AG04450 (cell line): ENCODE data around the gene RUSC1. TPM values are rescaled to one million over a fixed set of nuclear protein-coding genes. Genes with fewer than 3 reads are reported as not detected.

Experiments used
- CTCF ChIA-PET: fragments of 300-600, 350-600 bp; formaldehyde crosslinking; extraction: SDS; loops from one replicate; lab custom pipeline; 2022; ENCODE audit warnings: antibody characterized with exemption, inconsistent platforms; lab: Charles Lee
- POLR2A ChIA-PET: fragments of 350-600 bp; formaldehyde crosslinking; extraction: SDS; loops from one replicate; lab custom pipeline; 2021; ENCODE audit warnings: antibody characterized with exemption, inconsistent platforms; lab: Yijun Ruan, JAX
- DNase-seq: peaks from one replicate; pipeline ENCODE4 v3.0.0-alpha.2; 2011; ENCODE audit warnings: low read depth, low spot score
- H3K27ac ChIP-seq: one replicate; pipeline ENCODE4 v1.5.1; 2012; ENCODE audit warnings: low read depth, low read length, control low read depth
- H3K27me3 ChIP-seq: one replicate; pipeline ENCODE4 v1.6.0; 2012; ENCODE audit warnings: low read length; ENCODE audit not compliant: control insufficient read depth, insufficient read depth
- H3K4me3 ChIP-seq: 2 replicates; pipeline ENCODE4 v1.5.1; 2011; ENCODE audit warnings: mild to moderate bottlenecking, low read depth, low read length, control low read depth
- H3K9me3 ChIP-seq: 2 replicates; pipeline ENCODE4 v1.5.1; 2012; ENCODE audit warnings: low read length; ENCODE audit not compliant: control insufficient read depth, insufficient read depth
- polyA minus RNA-seq: library from RNA; depleted of rRNA, polyadenylated mRNA; stranded (reverse); fragments of >200 nt; gene quantifications from 2 replicates; pipeline ENCODE4 v1.2.3, GENCODE V29; 2011; rRNA and poly(A)+ RNA removed
- polyA plus RNA-seq: library from polyadenylated mRNA; depleted of rRNA; stranded (reverse); fragments of >200 nt; gene quantifications from 2 replicates; pipeline ENCODE4 v1.2.3, GENCODE V29; 2011; rRNA removed
- TF ChIP-seq, protein P1 (sequence below): IDR thresholded peaks from 2 replicates; pipeline ENCODE4 v1.5.1; 2011; ENCODE audit warnings: low read depth, low read length, control low read depth, inconsistent platforms

Gene RUSC1
- polyA plus RNA-seq, result 20.9 and 22.4 TPM in 2 replicates
- 14.4 and 17.1 TPM in 2 replicates for polyA minus RNA-seq

GRCh38 chr1:155320661-155321617 lies at the start of gene RUSC1:
Gene RUSC1, plus strand, starts transcription at chr1:155320894. Its CDS starts 880 bp downstream, at chr1:155321774.
- Histone ChIP-seq H3K9me3 (no peaks in the 10 kb centered on the region; the same call in 1 of the 2 replicates), H3K27ac (peak within 1 kb of the TSS; percentile 11), H3K4me3 (peak within 1 kb of the TSS; percentile 82), H3K27me3 (no peaks in the 10 kb centered on the region)
- POLR2A ChIA-PET, result interaction anchor here (0.5 to 1.6 kb wide), 5 partner anchors 9 to 327 kb away, joined by 3 to 10 read pairs (median 3); partner anchors contain the start of gene FDPS
- DNase-seq, result no peak
- CTCF ChIA-PET, result interaction anchor here (1.3 to 3.2 kb wide), 5 partner anchors 14 to 70 kb away, joined by 3 to 62 read pairs (median 10); partner anchors contain the start of genes FDPS and HCN3
- TF ChIP-seq, protein P1, sequence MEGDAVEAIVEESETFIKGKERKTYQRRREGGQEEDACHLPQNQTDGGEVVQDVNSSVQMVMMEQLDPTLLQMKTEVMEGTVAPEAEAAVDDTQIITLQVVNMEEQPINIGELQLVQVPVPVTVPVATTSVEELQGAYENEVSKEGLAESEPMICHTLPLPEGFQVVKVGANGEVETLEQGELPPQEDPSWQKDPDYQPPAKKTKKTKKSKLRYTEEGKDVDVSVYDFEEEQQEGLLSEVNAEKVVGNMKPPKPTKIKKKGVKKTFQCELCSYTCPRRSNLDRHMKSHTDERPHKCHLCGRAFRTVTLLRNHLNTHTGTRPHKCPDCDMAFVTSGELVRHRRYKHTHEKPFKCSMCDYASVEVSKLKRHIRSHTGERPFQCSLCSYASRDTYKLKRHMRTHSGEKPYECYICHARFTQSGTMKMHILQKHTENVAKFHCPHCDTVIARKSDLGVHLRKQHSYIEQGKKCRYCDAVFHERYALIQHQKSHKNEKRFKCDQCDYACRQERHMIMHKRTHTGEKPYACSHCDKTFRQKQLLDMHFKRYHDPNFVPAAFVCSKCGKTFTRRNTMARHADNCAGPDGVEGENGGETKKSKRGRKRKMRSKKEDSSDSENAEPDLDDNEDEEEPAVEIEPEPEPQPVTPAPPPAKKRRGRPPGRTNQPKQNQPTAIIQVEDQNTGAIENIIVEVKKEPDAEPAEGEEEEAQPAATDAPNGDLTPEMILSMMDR, result no peak

DNA sequence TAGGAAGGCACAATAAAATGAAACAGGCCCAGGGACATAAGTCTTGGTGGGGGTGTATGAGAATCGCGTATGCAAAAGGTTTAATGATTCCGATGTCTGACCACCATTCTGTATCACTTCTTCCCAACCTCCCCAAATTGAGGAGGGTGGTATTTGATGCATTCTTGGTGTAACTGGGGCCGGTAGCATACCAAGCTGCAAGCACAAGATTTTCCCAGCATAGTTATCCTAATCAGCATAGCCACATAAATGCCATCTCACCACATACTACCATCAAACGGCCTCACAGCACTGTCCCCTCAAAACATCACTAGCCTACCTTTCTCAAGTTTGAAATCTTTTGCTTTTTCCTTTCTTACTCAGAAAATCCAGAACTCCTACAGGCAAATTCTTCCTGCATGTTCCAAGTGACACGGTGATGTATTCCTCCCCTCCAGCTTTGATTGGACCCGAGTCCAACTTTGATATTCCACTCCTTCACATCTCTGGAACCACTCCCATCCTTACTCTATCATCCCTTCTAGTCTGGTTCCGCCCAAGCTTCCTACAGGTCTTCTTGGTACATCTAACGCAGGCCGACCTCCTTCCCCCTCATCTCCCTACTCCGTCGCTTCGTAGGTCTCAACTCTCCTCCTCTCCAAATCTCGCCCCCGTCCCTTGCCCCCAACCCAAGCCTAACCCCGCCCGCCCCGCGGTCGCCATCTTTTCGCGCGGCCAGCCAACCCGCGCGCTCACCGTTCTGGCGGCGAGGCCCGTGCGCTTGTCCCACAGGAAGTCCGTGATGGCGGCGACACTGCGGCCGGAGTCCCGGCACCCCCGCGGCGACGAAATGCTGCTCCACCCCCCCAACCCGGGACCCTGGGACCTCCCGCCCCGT lies 48.0 kb upstream of the RUSC1 start:
- ChIA-PET POLR2A (interaction anchor here (0.5 to 1.8 kb wide), 13 partner anchors 9 to 291 kb away, joined by 3 to 13 read pairs (median 5); partner anchors contain the start of genes ASH1L and SCAMP3), CTCF (interaction anchor here (0.9 to 5.0 kb wide), 3 partner anchors 22 to 320 kb away, joined by 3 to 56 read pairs (median 3); no protein-coding TSS in a partner anchor)
- Histone ChIP-seq H3K27me3 (no peaks in the 10 kb centered on the region), H3K9me3 (no peaks in the 10 kb centered on the region), H3K27ac (peak overlapping the region; percentile 83), H3K4me3 (peak overlapping the region; percentile 89)
- TF ChIP-seq, protein P1, result no peak
- DNase-seq, result no peak

DNA sequence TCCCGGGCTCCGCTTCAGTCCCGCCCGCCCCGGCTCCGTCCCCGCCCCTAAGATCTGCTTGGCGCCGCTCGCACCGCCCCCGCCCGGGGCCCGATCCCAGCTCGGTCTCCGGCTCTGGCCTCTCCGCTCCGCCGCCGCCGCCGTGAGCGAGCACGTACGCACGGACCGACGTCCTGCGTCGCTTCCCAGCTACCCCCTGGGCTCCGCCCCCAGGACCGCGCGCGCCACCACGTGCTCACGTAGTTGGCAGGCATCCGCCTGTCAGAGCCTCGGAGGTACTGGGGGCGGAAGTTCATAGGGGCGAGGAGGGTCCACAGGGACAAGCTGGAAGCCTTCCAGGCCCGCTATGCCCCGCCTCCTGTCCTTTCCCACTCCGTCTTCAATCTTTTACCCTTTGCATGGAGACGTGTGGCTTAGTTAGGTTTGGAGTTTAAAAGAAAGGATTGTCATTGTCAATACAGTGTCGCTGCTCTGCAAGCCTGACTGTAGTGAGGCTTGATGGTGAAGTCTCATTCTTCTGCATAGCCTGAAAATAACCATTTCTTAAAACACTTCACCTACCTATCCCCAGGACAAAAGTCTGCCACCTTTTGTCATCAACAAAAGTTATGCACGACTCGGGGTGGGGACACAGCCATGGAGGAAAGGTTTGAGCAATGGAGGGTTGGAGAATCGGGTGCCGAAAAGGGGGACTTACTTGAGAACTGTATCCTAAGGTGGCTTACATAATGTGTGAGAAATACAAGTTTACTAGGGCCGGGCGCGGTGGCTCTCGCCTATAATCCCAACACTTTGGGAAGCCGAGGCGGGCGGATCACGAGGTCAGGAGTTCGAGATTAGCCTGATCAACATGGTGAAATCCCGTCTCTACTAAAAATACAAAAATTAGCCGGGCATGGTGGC lies 47.1 kb upstream of the RUSC1 start, which contains the start of gene CLK2:
TSS of gene CLK2 (minus strand) at position 162 of the 903 bp plus-strand sequence. CDS start 2,527 bp downstream, outside the sequence.
- peak; percentile 78 for DNase-seq
- H3K27me3 ChIP-seq, result no peaks in the 10 kb centered on the region
- CTCF ChIA-PET, result interaction anchor here (1.0 to 5.0 kb wide), 2 partner anchors 23 to 66 kb away, joined by 3 to 56 read pairs; no protein-coding TSS in a partner anchor
- POLR2A ChIA-PET, result interaction anchor here (0.5 to 1.8 kb wide), 15 partner anchors 10 to 470 kb away, joined by 3 to 13 read pairs (median 4); partner anchors contain the start of gene SCAMP3
- H3K4me3 ChIP-seq, result peak within 1 kb of the TSS; percentile 89
- TF ChIP-seq, protein P1, result no peak
- H3K27ac ChIP-seq, result peak within 1 kb of the TSS; percentile 83
- no peaks in the 10 kb centered on the region for H3K9me3 ChIP-seq
